GM18868 (cell line): ENCODE results near the gene PTPRC.
"Not testable (repeated sequence)": the region's sequence is repeated elsewhere in the genome, so short reads cannot be mapped to it uniquely, and the experiment has no call there.

Source experiments
- ATAC-seq: cut with Tn5 transposase; IDR thresholded peaks from one replicate; pipeline ENCODE4 v1.9.1; 2021; ENCODE audit warnings: mild to moderate bottlenecking, moderate library complexity; ENCODE audit not compliant: unreplicated experiment

Gene PTPRC

GRCh38 chr1:198638894-198639635 lies at the start of gene PTPRC:
Gene PTPRC, plus strand, starts transcription at chr1:198639040. Its CDS starts 229 bp downstream, at chr1:198639269.
- ATAC-seq = peak; percentile 81

GRCh38 chr1:198590454-198590853 lies 48.4 kb upstream of the PTPRC start:
- ATAC-seq = no peak

GRCh38 chr1:198595765-198596164 lies 43.1 kb upstream of the PTPRC start:
- ATAC-seq = no peak

- ATAC-seq = peak; percentile 27
Measured at GRCh38 chr1:198597690-198598430, 41.0 kb upstream of the PTPRC start.

DNA sequence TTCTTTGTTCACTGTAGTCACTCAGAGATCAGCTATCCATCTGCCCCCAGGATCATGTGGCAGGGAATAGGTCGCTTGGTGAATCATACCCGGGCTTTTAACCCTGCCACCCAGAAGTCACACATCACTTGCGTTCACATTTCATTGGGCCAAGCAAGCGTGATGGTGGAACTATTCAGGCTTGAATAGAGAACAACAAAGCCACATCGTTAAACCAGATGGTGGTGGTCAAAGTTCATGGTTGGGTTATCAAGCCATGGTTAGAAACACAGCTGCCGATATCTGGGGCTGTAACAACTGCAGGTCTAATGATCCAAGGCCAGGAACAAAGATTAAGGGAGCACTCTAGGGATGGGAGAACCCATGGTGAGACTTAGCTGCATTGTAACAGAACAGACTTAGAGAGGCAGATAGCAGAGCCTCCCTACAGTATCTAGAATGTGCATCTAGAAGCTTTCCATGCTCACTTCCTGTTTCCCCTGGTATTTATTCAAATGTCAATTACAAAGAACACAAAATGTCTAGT lies 40.0 kb upstream of the PTPRC start:
- ATAC-seq = peak; percentile 81

DNA sequence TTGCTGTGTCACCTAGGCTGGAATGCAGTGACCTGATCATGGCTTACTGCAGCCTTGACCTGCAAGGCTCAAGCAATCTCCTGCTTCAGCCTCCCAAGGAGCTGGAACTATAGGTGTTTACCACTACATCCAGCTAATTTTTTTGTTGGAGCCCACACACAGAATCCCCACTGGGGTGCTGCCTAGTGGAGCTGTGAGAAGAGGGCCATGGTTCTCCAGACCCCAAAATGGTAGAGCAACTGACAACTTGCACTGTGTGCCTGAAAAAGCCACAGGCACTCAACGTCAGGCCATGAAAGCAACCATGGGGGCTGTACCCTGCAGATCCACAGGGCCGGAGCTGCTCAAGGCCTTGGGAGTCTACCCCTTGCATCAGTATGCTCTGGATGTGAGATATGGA lies 39.1 kb upstream of the PTPRC start:
- no peak for ATAC-seq

DNA sequence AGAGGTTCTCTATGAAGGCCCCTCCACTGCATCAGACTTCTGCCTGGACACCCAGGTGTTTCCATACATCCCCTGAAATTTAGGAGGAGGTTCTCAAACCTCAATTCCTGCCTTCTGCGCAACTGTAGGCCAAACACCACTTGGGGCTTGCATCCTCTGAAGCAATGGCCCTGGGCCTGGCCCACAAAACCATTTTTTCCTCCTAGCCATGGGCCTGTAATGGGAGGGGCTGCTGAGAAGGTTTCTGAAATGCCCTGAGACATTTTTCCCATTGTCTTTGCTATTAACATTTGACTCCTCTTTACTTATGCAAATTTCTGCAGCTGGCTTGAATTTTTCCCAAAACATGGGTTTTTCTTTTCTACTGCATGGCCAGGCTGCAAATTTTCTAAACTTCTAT lies 37.9 kb upstream of the PTPRC start:
- no peak for ATAC-seq

DNA sequence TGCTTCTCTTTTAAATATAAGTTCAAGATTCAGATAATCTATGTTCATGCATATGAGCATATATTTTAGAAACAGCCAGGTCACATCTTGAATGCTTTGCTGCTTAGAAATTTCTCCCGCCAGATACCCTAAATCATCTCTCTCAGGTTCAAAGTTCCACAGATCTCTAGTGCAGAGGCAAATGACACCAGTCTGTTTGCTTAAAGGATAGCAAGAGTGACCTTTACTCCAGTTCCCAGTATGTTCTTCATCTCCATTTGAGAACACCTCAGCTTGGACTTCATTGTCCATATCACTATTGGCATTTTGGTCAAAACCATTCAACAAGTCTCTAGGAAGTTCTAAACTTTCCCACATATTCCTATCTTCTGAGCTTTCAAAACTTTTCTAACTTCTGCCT lies 37.5 kb upstream of the PTPRC start:
- ATAC-seq = not testable (repeated sequence)

DNA sequence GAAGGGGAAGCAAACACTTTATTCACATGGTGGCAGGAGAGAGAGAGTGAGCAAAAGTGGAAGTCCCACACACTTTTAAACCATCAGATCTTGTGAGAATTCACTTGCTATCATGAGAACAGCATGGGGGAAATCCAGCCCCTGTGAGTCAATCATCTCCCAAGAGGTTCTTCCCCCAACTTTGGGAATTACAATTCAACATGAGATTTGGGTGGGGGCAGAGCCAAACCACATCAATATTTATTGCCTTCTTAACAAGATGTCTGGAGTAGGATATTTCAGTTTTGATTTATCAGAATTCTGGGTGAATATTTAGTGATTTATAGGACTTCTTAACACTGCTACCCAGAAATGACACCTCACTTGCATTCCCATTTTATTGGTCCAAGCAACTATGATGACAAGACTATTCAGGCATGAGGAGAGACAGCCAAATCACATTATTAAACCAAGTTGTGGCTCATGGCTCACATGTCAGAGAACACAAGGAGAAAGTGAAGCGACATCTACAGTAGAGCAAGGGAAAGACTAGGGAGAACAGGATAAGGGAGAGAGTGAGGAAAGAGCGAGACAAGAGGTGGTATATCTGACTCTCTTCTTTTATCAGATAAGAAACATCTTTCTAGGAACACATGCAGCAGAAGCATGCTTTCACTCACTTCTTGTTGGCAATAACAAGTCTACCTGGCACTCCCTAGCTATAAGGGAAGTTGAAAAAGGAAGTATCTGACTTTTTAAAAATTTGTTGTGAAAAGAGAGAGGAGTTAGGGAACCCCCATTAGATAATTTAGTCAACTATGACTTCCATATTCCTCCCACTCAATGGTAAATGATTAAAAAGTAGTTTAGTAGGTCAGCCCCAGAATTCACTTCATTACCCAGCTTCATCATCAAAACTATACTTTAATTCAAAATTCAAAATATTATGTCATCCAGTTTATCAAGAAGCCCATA lies 36.6 kb upstream of the PTPRC start:
- ATAC-seq = peak; percentile 20

DNA sequence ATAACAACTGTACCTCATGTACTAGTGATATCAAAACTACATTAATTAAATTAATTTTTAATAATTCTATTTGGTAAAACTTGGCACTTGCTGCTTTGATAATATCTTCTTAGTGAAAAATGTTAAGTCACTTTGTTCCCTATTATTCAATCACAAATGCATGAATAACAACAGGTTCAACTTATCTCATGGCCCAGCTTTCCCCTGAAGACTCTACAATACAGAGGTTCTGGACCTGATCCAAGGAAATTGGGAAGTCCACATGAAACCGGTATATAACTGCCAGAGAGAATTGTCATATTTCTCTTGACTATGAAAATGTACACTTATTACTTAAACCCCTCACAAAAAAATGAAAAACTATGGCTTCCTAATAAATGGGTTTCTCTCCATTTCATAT lies 33.9 kb upstream of the PTPRC start:
- no peak for ATAC-seq

- ATAC-seq = no peak
Measured at GRCh38 chr1:198605406-198605805, 33.4 kb upstream of the PTPRC start.

GRCh38 chr1:198606020-198606438 lies 32.8 kb upstream of the PTPRC start:
- no peak for ATAC-seq

- ATAC-seq = no peak
Measured at GRCh38 chr1:198607714-198608113, 31.1 kb upstream of the PTPRC start.

GRCh38 chr1:198610362-198610761 lies 28.5 kb upstream of the PTPRC start:
- no peak for ATAC-seq

- ATAC-seq = no peak
Measured at GRCh38 chr1:198611219-198611618, 27.6 kb upstream of the PTPRC start.

DNA sequence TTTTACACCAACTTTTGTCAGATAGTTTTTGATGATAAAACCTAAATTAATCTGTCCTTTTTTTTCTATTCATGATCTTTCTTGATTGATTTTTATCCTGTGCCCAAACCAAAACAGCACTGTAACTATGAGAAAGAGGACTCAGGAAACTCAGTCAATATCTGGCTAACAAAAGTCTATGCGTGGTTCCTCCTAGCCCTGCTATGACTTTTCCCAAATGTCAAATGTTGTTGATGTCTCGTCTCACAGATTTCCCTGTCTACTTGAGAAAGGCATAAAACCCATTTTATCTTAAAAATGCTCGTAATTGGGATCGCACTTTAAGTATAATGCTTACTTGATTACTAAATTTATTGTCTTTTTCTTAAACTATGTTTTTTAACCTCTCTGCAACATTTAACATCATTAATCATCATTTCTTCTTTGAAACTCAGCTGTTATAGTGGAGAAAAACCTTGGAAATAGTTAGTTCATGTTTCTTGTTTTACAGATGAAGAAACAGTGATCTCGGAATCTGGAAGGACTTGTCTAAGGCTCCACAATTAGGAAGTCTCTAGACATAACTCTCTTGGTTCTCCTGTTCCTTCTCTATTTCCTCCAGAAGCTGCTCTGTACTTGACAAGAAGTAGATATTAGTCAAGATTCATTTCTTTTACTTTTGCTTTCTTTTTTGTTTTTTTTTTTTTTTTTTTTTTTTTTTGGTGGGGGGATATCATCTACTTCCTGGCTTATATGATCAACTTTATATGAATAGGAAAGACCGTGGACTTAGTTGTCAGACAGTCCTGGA lies 26.2 kb upstream of the PTPRC start:
- peak; percentile 61 for ATAC-seq

DNA sequence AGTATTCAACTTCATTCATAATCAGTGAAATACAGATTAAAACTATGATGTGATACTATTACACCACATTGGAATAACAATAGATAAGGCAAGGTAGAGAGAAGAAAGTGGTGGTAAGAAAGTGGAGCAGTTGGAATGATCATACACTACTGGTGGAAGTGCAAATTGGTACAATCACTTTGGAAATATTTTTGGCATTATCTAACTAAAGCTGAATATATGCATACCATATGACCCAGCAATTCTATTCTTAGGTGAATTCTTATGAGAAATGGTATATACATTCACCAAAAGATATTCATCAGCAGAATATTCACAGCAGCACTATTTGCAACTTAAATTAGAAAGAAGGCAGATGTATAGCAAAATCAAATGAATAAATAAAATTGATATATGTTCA lies 21.4 kb upstream of the PTPRC start:
- no peak for ATAC-seq

GRCh38 chr1:198619375-198620140 lies 19.3 kb upstream of the PTPRC start:
- no peak for ATAC-seq

GRCh38 chr1:198620218-198620617 lies 18.6 kb upstream of the PTPRC start:
- no peak for ATAC-seq
